ENCODE measurements around the gene GPC6.

Gene GPC6

DNA sequence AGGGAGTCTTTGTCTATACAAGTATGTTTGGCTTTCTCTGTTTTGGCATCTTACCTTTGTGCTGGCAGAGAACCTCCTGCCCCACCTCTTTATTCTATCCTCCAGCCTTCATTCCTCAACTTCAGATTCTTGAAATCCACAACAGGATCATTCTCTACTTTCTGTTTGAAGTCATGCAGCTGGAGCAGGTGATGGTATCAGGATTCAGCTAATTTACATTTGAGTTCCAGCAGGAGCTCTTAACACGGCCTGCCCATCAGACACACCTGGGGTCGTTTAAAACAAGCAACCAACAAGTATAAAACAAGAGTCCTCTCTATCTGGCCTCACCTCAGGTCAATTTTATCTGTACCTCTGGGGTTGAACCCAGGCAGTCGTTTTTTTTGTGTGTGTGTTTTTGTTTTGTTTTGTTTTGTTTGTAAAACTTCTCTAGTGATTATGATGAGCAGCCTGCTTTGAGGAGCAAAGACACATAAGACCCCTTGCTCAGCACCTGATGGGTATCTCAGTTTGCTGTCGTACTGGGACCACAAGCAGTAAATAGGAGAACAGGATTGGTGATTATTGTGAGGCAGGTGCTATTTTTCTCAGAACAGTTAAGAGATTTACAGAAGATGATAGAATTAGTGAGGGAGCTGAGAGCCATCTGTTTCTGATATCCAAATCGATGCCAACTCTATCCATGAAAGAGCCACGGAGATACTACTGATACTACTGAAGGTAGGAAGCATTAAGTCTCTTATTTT is 78.4 kb downstream of the GPC6 start:
- CTCF ChIA-PET: interaction anchor here (0.6 kb wide), 1 partner anchor 11 kb away, joined by 3 read pairs; no protein-coding TSS in a partner anchor
- POLR2A ChIA-PET: no interaction called here
- Histone ChIP-seq H3K9me3 (ENCODE audit: control insufficient read depth, insufficient read depth, low read depth, low read length) (no peaks in the 10 kb centered on the region), H3K36me3 (ENCODE audit: control insufficient read depth in 2 of 2, insufficient read depth in 1 of 2, low read length in 2 of 2) (no peaks in the 10 kb centered on the region), H3K27ac (ENCODE audit: extremely low read depth, low read depth, low read length) (no peak overlapping the region), H3K4me1 (ENCODE audit: control insufficient read depth, insufficient read depth, low read length) (no peaks in the 10 kb centered on the region), H3K4me3 (ENCODE audit: low read depth, low read length) (no peak overlapping the region)
- no peak for TF ChIP-seq TCF7L2 (IDR thresholded peaks at IDR 0.05; ENCODE audit: borderline replicate concordance, low read depth, low read length)
- no peak for TF ChIP-seq ZNF561 (tag by site-specific recombination; IDR thresholded peaks at IDR 0.05; ENCODE audit: borderline replicate concordance)
- TF ChIP-seq ZNF10 (tag by site-specific recombination; IDR thresholded peaks at IDR 0.05): no peak
- no peak for TF ChIP-seq ZNF394 (tag by site-specific recombination; IDR thresholded peaks at IDR 0.05; ENCODE audit: borderline replicate concordance)
- TF ChIP-seq ZNF223 (tag by site-specific recombination; IDR thresholded peaks at IDR 0.05): no peak
- TF ChIP-seq ZNF366 (tag by site-specific recombination; conservative IDR thresholded peaks at IDR 0.05): no peak
- no peak for TF ChIP-seq WT1 (tag by site-specific recombination; IDR thresholded peaks at IDR 0.05)

DNA sequence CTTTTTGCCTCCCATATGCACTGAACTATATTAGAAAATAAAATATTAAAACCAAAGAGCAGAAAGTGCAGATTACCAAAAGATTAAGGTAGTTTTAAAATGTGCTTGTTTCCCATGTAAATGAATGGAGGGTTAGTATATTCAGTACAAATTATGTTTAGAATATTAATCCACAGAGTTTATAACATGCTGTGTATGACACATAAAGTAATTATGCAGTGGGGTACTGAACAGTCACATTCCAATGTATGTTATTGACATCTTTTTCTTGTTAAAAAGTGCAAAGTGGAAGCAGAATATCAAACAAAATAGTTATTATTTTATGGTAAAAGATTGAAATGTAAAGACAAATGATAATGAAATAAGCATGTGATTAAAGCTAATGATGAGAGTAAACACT is 79.3 kb downstream of the GPC6 start:
- ChIA-PET POLR2A (no interaction called here), CTCF (no interaction called here)
- H3K9me3 ChIP-seq (ENCODE audit: control insufficient read depth, insufficient read depth, low read depth, low read length): no peaks in the 10 kb centered on the region
- no peak overlapping the region for H3K4me3 ChIP-seq (ENCODE audit: low read depth, low read length)
- no peak overlapping the region for H3K27ac ChIP-seq (ENCODE audit: extremely low read depth, low read depth, low read length)
- no peaks in the 10 kb centered on the region for H3K4me1 ChIP-seq (ENCODE audit: control insufficient read depth, insufficient read depth, low read length)
- TF ChIP-seq, protein P1, sequence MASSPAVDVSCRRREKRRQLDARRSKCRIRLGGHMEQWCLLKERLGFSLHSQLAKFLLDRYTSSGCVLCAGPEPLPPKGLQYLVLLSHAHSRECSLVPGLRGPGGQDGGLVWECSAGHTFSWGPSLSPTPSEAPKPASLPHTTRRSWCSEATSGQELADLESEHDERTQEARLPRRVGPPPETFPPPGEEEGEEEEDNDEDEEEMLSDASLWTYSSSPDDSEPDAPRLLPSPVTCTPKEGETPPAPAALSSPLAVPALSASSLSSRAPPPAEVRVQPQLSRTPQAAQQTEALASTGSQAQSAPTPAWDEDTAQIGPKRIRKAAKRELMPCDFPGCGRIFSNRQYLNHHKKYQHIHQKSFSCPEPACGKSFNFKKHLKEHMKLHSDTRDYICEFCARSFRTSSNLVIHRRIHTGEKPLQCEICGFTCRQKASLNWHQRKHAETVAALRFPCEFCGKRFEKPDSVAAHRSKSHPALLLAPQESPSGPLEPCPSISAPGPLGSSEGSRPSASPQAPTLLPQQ (tag by site-specific recombination; IDR thresholded peaks at IDR 0.05): no peak
- TF ChIP-seq ZNF600 (tag by site-specific recombination; IDR thresholded peaks at IDR 0.05): no peak
- no peak for TF ChIP-seq ZNF596 (tag by site-specific recombination; IDR thresholded peaks at IDR 0.05)
- no peak for TF ChIP-seq BCL11B (tag by site-specific recombination; IDR thresholded peaks at IDR 0.05; ENCODE audit: low read depth)
- no peak for TF ChIP-seq ZBTB48 (tag by site-specific recombination; IDR thresholded peaks at IDR 0.05)
- no peak for TF ChIP-seq ZSCAN23 (tag by site-specific recombination; IDR thresholded peaks at IDR 0.05)
- TF ChIP-seq ZNF571 (tag by site-specific recombination; IDR thresholded peaks at IDR 0.05): no peak
- TF ChIP-seq YY1 (tag by site-specific recombination; IDR thresholded peaks at IDR 0.05): no peak
- no peak for TF ChIP-seq OSR2 (tag by site-specific recombination; IDR thresholded peaks at IDR 0.05)
- TF ChIP-seq, protein P2, sequence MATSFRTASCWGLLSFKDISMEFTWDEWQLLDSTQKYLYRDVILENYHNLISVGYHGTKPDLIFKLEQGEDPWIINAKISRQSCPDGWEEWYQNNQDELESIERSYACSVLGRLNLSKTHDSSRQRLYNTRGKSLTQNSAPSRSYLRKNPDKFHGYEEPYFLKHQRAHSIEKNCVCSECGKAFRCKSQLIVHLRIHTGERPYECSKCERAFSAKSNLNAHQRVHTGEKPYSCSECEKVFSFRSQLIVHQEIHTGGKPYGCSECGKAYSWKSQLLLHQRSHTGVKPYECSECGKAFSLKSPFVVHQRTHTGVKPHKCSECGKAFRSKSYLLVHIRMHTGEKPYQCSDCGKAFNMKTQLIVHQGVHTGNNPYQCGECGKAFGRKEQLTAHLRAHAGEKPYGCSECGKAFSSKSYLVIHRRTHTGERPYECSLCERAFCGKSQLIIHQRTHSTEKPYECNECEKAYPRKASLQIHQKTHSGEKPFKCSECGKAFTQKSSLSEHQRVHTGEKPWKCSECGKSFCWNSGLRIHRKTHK (tag by site-specific recombination; IDR thresholded peaks at IDR 0.05): no peak
- no peak for TF ChIP-seq ZNF132 (tag by site-specific recombination; IDR thresholded peaks at IDR 0.05; ENCODE audit: borderline replicate concordance)
- TF ChIP-seq ZNF19 (tag by site-specific recombination; IDR thresholded peaks at IDR 0.05; ENCODE audit: low read depth): no peak
- no peak for TF ChIP-seq ZNF670 (tag by site-specific recombination; IDR thresholded peaks at IDR 0.05; ENCODE audit: low read depth)
- TF ChIP-seq BCL11A (tag by site-specific recombination; IDR thresholded peaks at IDR 0.05; ENCODE audit: low read depth): no peak
- TF ChIP-seq, protein P3, sequence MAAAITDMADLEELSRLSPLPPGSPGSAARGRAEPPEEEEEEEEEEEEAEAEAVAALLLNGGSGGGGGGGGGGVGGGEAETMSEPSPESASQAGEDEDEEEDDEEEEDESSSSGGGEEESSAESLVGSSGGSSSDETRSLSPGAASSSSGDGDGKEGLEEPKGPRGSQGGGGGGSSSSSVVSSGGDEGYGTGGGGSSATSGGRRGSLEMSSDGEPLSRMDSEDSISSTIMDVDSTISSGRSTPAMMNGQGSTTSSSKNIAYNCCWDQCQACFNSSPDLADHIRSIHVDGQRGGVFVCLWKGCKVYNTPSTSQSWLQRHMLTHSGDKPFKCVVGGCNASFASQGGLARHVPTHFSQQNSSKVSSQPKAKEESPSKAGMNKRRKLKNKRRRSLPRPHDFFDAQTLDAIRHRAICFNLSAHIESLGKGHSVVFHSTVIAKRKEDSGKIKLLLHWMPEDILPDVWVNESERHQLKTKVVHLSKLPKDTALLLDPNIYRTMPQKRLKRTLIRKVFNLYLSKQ (tag by site-specific recombination; IDR thresholded peaks at IDR 0.05; ENCODE audit: borderline replicate concordance): no peak
- no peak for TF ChIP-seq ZNF776 (tag by site-specific recombination; IDR thresholded peaks at IDR 0.05; ENCODE audit: borderline replicate concordance)
- no peak for TF ChIP-seq ZFP69B (tag by site-specific recombination; IDR thresholded peaks at IDR 0.05)
- no peaks in the 10 kb centered on the region for H3K36me3 ChIP-seq (ENCODE audit: control insufficient read depth in 2 of 2, insufficient read depth in 1 of 2, low read length in 2 of 2)
